HPDE6-E6E7 (cell line): Measurements from ENCODE around the gene MEMO1.
A peak's percentile ranks its signal among the peaks of the same experiment; 100 is the strongest.
"Not testable (repeated sequence)": the region's sequence is repeated elsewhere in the genome, so short reads cannot be mapped to it uniquely, and the experiment has no call there.

Source experiments
- DNase-seq: peaks from one replicate; pipeline ENCODE4 v3.0.0; 2011; ENCODE audit warnings: missing footprints; ENCODE audit errors: extremely low spot score

Gene MEMO1

GRCh38 chr2:31957354-31958139 is 53.3 kb downstream of the MEMO1 start:
- DNase-seq = no peak

GRCh38 chr2:31956934-31957333 is 53.9 kb downstream of the MEMO1 start:
- not testable (repeated sequence) for DNase-seq

- DNase-seq = no peak
These were observed 54.5 kb downstream of the MEMO1 start for GRCh38 chr2:31956312-31956711.

GRCh38 chr2:31953095-31953494 is 57.7 kb downstream of the MEMO1 start:
- DNase-seq = not testable (repeated sequence)

- DNase-seq = no peak
These were observed 59.8 kb downstream of the MEMO1 start for GRCh38 chr2:31950946-31951562.

GRCh38 chr2:31947871-31948270 is 62.9 kb downstream of the MEMO1 start:
- DNase-seq = no peak

- DNase-seq = no peak
These were observed 64.0 kb downstream of the MEMO1 start for GRCh38 chr2:31946838-31947237.

GRCh38 chr2:31945572-31945935 is 65.3 kb downstream of the MEMO1 start:
- DNase-seq = no peak

GRCh38 chr2:31944828-31945571 is 65.8 kb downstream of the MEMO1 start:
- no peak for DNase-seq

GRCh38 chr2:31943636-31944225 is 67.1 kb downstream of the MEMO1 start:
- no peak for DNase-seq

- DNase-seq = peak; percentile 8
These were observed 69.9 kb downstream of the MEMO1 start for GRCh38 chr2:31940920-31941319.

GRCh38 chr2:31937741-31938140 is 73.1 kb downstream of the MEMO1 start:
- DNase-seq = no peak

- no peak for DNase-seq
These were observed 75.4 kb downstream of the MEMO1 start for GRCh38 chr2:31935370-31935769.

GRCh38 chr2:31933066-31933465 is 77.7 kb downstream of the MEMO1 start:
- no peak for DNase-seq

- no peak for DNase-seq
These were observed 78.2 kb downstream of the MEMO1 start for GRCh38 chr2:31932589-31932988.

GRCh38 chr2:31931916-31932315 is 78.9 kb downstream of the MEMO1 start:
- DNase-seq = no peak

GRCh38 chr2:31925517-31925916 is 85.3 kb downstream of the MEMO1 start:
- no peak for DNase-seq

GRCh38 chr2:31923662-31924061 is 87.1 kb downstream of the MEMO1 start:
- DNase-seq = no peak

GRCh38 chr2:31922542-31923408 is 88.0 kb downstream of the MEMO1 start:
- DNase-seq = no peak

- DNase-seq = no peak
These were observed 89.8 kb downstream of the MEMO1 start for GRCh38 chr2:31920962-31921361.

GRCh38 chr2:31919499-31919898 is 91.3 kb downstream of the MEMO1 start:
- no peak for DNase-seq
